HepG2 (cell line): Measurements from ENCODE around the gene ID3. TPM values are rescaled to one million over a fixed set of nuclear protein-coding genes. Genes with fewer than 3 reads are reported as not detected.

Experiments used
- GTF2F1 ChIP-seq: fragments of 150-350 bp; IDR thresholded peaks from 2 replicates; pipeline ENCODE4 v1.6.1; 2014; ENCODE audit warnings: low read length
- HNF1A ChIP-seq, 2 experiments: sonication (generic) in 1 of 2; formaldehyde crosslinking in 1 of 2; IDR thresholded peaks; 2 replicates each; pipeline versions ENCODE4 v1.4.0 to v1.6.1; 2016 to 2020; ENCODE audit warnings: borderline replicate concordance in 1 of 2, low read depth in 1 of 2, mild to moderate bottlenecking in 1 of 2, missing genetic modification reagents in 1 of 2
- HNRNPH1 ChIP-seq: fragments of 200-400 bp; formaldehyde crosslinking; optimal IDR thresholded peaks from 2 replicates; pipeline ENCODE3; 2017; ENCODE audit warnings: mild to moderate bottlenecking, low read depth, low read length
- IKZF4 ChIP-seq: sonication (generic); formaldehyde crosslinking; IDR thresholded peaks from 2 replicates; pipeline ENCODE4 v1.5.1; 2020; ENCODE audit warnings: borderline replicate concordance, mild to moderate bottlenecking, low read depth, missing genetic modification reagents; ENCODE audit errors: not compliant biosample characterization
- MEIS1 ChIP-seq: sonication (generic); formaldehyde crosslinking; IDR thresholded peaks from 2 replicates; pipeline ENCODE4 v1.9.0; 2021; ENCODE audit warnings: mild to moderate bottlenecking, missing genetic modification reagents, moderate library complexity, borderline replicate concordance
- MYC ChIP-seq: sonication (generic); formaldehyde crosslinking; IDR thresholded peaks from 2 replicates; pipeline ENCODE4 v1.9.0; 2021; ENCODE audit warnings: missing genetic modification reagents, borderline replicate concordance
- TGIF2 ChIP-seq: IDR thresholded peaks from 2 replicates; pipeline ENCODE4 v1.6.1; 2016; ENCODE audit warnings: control low read depth, missing compliant biosample characterization
- TMF1 ChIP-seq: sonication (generic); formaldehyde crosslinking; IDR thresholded peaks from 2 replicates; pipeline ENCODE4 v1.8.1; 2022; ENCODE audit warnings: low read depth, missing genetic modification reagents
- ZBTB7B ChIP-seq: sonication (generic); formaldehyde crosslinking; IDR thresholded peaks from 2 replicates; pipeline ENCODE4 v1.4.0; 2020; ENCODE audit warnings: missing genetic modification reagents
- ZEB1 ChIP-seq: IDR thresholded peaks from 2 replicates; pipeline ENCODE4 v1.6.1; 2012; ENCODE audit warnings: mild to moderate bottlenecking, low read depth, inconsistent platforms; ENCODE audit not compliant: insufficient replicate concordance
- ZNF577 ChIP-seq: sonication (generic); formaldehyde crosslinking; IDR thresholded peaks from 2 replicates; pipeline ENCODE4 v1.4.0; 2020; ENCODE audit warnings: mild to moderate bottlenecking, low read depth, missing genetic modification reagents, borderline replicate concordance
- ZNF672 ChIP-seq: sonication (generic); formaldehyde crosslinking; IDR thresholded peaks from 2 replicates; pipeline ENCODE4 v1.8.1; 2022; ENCODE audit warnings: missing genetic modification reagents
- ZNF782 ChIP-seq: sonication (generic); formaldehyde crosslinking; IDR thresholded peaks from 2 replicates; pipeline ENCODE4 v1.4.0; 2020; ENCODE audit warnings: missing genetic modification reagents, mild to moderate bottlenecking, borderline replicate concordance
- ZNF878 ChIP-seq: sonication (generic); formaldehyde crosslinking; IDR thresholded peaks from 2 replicates; pipeline ENCODE4 v1.8.1; 2023; ENCODE audit warnings: mild to moderate bottlenecking, missing genetic modification reagents, moderate library complexity
- ZSCAN9 ChIP-seq: IDR thresholded peaks from 2 replicates; pipeline ENCODE4 v1.6.1; 2016; ENCODE audit warnings: borderline replicate concordance
- polyA plus RNA-seq, 8 experiments: library from polyadenylated mRNA; depleted of rRNA in 3 of 8; stranded (reverse) in 7 of 8; unstranded in 1 of 8; fragments of >200 nt; fragmentation: Illumina TruSeq in 4 of 8; extraction: Trizol in 4 of 8; gene quantifications; 2 replicates each; pipeline versions ENCODE4 v1.2.1 to v1.2.3, GENCODE V29; 2011 to 2016; ENCODE audit warnings: low read depth in 4 of 8, missing spikeins in 1 of 8, mixed read lengths in 1 of 8; ENCODE audit not compliant: insufficient read depth in 1 of 8
- total RNA-seq, 5 experiments: library from RNA; depleted of rRNA; stranded (reverse); fragments of >200 nt; fragmentation: Illumina TruSeq; extraction: Trizol; gene quantifications; 2 replicates each; pipeline ENCODE4 v1.2.3, GENCODE V29; 2016; ENCODE audit warnings: low read depth in 1 of 5
- TF ChIP-seq, protein P1 (sequence below): sonication (generic); formaldehyde crosslinking; IDR thresholded peaks from 2 replicates; pipeline ENCODE4 v1.9.0; 2022; ENCODE audit warnings: low read depth, missing genetic modification reagents
- TF ChIP-seq, protein P2 (sequence below): sonication (generic); formaldehyde crosslinking; IDR thresholded peaks from 2 replicates; pipeline ENCODE4 v1.5.1; 2020; ENCODE audit warnings: missing genetic modification reagents, mild to moderate bottlenecking, borderline replicate concordance
- TF ChIP-seq, protein P3 (sequence below): sonication (generic); formaldehyde crosslinking; IDR thresholded peaks from 2 replicates; pipeline ENCODE4 v1.4.0; 2020; ENCODE audit warnings: missing genetic modification reagents; ENCODE audit errors: not compliant biosample characterization
- TF ChIP-seq, protein P4 (sequence below): sonication (generic); formaldehyde crosslinking; IDR thresholded peaks from 2 replicates; pipeline ENCODE4 v1.5.0; 2020; ENCODE audit warnings: missing genetic modification reagents, mild to moderate bottlenecking, borderline replicate concordance

Gene ID3
- total and polyA plus RNA-seq, 2 of the 13 experiments (the other 11 are each of a cell fraction or from before 2014, with no cell fraction given) = 64.8 to 115 TPM

- TF ChIP-seq HNF1A (IDR thresholded peaks at IDR 0.05; ENCODE audit: low read depth) (no peak), HNF1A (CRISPR knock-in tag; IDR thresholded peaks at IDR 0.05; ENCODE audit: borderline replicate concordance) (no peak; the same call in 1 of the 2 replicates), TGIF2 (CRISPR knock-in tag) (no peak), ZSCAN9 (CRISPR knock-in tag) (no peak), MYC (CRISPR knock-in tag) (peak; percentile 37; the same call in 1 of the 2 replicates), TMF1 (0 out of 2 replicates have a peak, but pooled peaks have one; percentile 32), ZEB1 (no peak), ZNF672 (CRISPR knock-in tag) (0 out of 2 replicates have a peak, but pooled peaks have one; percentile 65), IKZF4 (CRISPR knock-in tag) (no peak), ZNF782 (0 out of 2 replicates have a peak, but pooled peaks have one; percentile 21), ZNF878 (CRISPR knock-in tag) (0 out of 2 replicates have a peak, but pooled peaks have one; percentile 64), HNRNPH1 (no peak), MEIS1 (CRISPR knock-in tag) (0 out of 2 replicates have a peak, but pooled peaks have one; percentile 29), GTF2F1 (no peak), ZNF577 (CRISPR knock-in tag) (no peak), ZBTB7B (no peak; the same call in 1 of the 2 replicates)
- TF ChIP-seq, protein P1, sequence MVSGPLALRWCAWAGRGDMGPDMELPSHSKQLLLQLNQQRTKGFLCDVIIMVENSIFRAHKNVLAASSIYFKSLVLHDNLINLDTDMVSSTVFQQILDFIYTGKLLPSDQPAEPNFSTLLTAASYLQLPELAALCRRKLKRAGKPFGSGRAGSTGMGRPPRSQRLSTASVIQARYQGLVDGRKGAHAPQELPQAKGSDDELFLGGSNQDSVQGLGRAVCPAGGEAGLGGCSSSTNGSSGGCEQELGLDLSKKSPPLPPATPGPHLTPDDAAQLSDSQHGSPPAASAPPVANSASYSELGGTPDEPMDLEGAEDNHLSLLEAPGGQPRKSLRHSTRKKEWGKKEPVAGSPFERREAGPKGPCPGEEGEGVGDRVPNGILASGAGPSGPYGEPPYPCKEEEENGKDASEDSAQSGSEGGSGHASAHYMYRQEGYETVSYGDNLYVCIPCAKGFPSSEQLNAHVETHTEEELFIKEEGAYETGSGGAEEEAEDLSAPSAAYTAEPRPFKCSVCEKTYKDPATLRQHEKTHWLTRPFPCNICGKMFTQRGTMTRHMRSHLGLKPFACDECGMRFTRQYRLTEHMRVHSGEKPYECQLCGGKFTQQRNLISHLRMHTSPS (CRISPR knock-in tag) = 0 out of 2 replicates have a peak, but pooled peaks have one; percentile 16
- TF ChIP-seq, protein P2, sequence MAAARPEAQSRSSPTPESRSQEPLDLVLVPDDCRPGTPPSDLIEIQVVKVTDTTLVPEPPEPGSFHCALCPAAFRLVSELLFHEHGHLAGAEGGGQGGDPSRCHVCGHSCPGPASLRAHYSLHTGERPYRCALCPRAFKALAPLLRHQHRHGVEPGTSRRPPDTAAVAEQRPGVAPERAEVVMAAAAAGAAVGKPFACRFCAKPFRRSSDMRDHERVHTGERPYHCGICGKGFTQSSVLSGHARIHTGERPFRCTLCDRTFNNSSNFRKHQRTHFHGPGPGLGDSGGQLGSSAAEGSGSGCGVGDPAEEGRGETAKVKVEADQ (CRISPR knock-in tag) = no peak
- TF ChIP-seq, protein P3, sequence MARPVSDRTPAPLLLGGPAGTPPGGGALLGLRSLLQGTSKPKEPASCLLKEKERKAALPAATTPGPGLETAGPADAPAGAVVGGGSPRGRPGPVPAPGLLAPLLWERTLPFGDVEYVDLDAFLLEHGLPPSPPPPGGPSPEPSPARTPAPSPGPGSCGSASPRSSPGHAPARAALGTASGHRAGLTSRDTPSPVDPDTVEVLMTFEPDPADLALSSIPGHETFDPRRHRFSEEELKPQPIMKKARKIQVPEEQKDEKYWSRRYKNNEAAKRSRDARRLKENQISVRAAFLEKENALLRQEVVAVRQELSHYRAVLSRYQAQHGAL (CRISPR knock-in tag) = no peak
- TF ChIP-seq, protein P4, sequence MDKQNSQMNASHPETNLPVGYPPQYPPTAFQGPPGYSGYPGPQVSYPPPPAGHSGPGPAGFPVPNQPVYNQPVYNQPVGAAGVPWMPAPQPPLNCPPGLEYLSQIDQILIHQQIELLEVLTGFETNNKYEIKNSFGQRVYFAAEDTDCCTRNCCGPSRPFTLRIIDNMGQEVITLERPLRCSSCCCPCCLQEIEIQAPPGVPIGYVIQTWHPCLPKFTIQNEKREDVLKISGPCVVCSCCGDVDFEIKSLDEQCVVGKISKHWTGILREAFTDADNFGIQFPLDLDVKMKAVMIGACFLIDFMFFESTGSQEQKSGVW = no peak
Measured at GRCh38 chr1:23530747-23531561, 28.3 kb downstream of the ID3 start, which contains the start of gene E2F2 (continued).
